WERI-Rb-1 (cell line): ENCODE data around the gene ITGAV.

Experiments used
- DNase-seq: peaks from one replicate; pipeline ENCODE4 v3.0.0-alpha.2; 2020
- H3K27ac ChIP-seq: fragments of 250-450 bp; sonication (Bioruptor Pico); 2 replicates; pipeline ENCODE4 v1.5.1; 2020; ENCODE audit warnings: mild to moderate bottlenecking, moderate library complexity
- H3K27me3 ChIP-seq: fragments of 250-450 bp; sonication (Bioruptor Pico); 2 replicates; pipeline ENCODE4 v1.5.1; 2021; ENCODE audit warnings: mild to moderate bottlenecking, low read depth, moderate library complexity; ENCODE audit not compliant: insufficient read depth, severe bottlenecking
- H3K36me3 ChIP-seq: fragments of 250-450 bp; sonication (Bioruptor Pico); 2 replicates; pipeline ENCODE4 v1.5.1; 2020; ENCODE audit warnings: mild to moderate bottlenecking, moderate library complexity
- H3K4me3 ChIP-seq: 2 replicates; pipeline ENCODE4 v1.5.1; 2011; ENCODE audit warnings: low read depth, mild to moderate bottlenecking, control low read depth, low read length
- H3K9me3 ChIP-seq: fragments of 250-450 bp; sonication (Bioruptor Pico); 2 replicates; pipeline ENCODE4 v1.5.1; 2021; ENCODE audit warnings: mild to moderate bottlenecking, moderate library complexity; ENCODE audit not compliant: severe bottlenecking
- CTCF ChIP-seq: IDR thresholded peaks from 2 replicates; pipeline ENCODE4 v1.5.1; 2011; ENCODE audit warnings: low read depth, mild to moderate bottlenecking, control low read depth, inconsistent platforms, low read length

Gene ITGAV

GRCh38 chr2:186704897-186705296 is 115.0 kb downstream of the ITGAV start:
- DNase-seq: no peak
- no peaks in the 10 kb centered on the region for H3K27me3 ChIP-seq
- H3K27ac ChIP-seq: no peak overlapping the region
- no peak overlapping the region for H3K4me3 ChIP-seq
- TF ChIP-seq CTCF: no peak
- H3K36me3 ChIP-seq: no peaks in the 10 kb centered on the region
- no peaks in the 10 kb centered on the region for H3K9me3 ChIP-seq

GRCh38 chr2:186709529-186710450 is 119.9 kb downstream of the ITGAV start:
- Histone ChIP-seq H3K27ac (no peak overlapping the region), H3K4me3 (no peak overlapping the region), H3K27me3 (no peaks in the 10 kb centered on the region), H3K36me3 (no peaks in the 10 kb centered on the region), H3K9me3 (no peaks in the 10 kb centered on the region)
- no peak for TF ChIP-seq CTCF
- no peak for DNase-seq

GRCh38 chr2:186713691-186714090 is 123.8 kb downstream of the ITGAV start:
- Histone ChIP-seq H3K27ac (no peak overlapping the region), H3K9me3 (no peaks in the 10 kb centered on the region), H3K4me3 (no peak overlapping the region), H3K27me3 (no peaks in the 10 kb centered on the region), H3K36me3 (no peaks in the 10 kb centered on the region)
- DNase-seq: no peak
- TF ChIP-seq CTCF: no peak

GRCh38 chr2:186714611-186715010 is 124.8 kb downstream of the ITGAV start:
- no peak for DNase-seq
- no peaks in the 10 kb centered on the region for H3K27me3 ChIP-seq
- H3K36me3 ChIP-seq: no peaks in the 10 kb centered on the region
- H3K27ac ChIP-seq: no peak overlapping the region
- no peak overlapping the region for H3K4me3 ChIP-seq
- no peak for TF ChIP-seq CTCF
- no peaks in the 10 kb centered on the region for H3K9me3 ChIP-seq

- Histone ChIP-seq H3K27ac (no peak overlapping the region), H3K36me3 (no peaks in the 10 kb centered on the region), H3K4me3 (no peak overlapping the region), H3K9me3 (no peaks in the 10 kb centered on the region), H3K27me3 (no peaks in the 10 kb centered on the region)
- TF ChIP-seq CTCF: no peak
- DNase-seq: no peak
Measured at GRCh38 chr2:186716004-186716403, 126.1 kb downstream of the ITGAV start.
